ENCODE measurements around the gene KCNE2. TPM values are rescaled to one million over a fixed set of nuclear protein-coding genes. Genes with fewer than 3 reads are reported as not detected.

The KCNE2 gene
- total and polyA plus RNA-seq, 2 donors (not counting 1 experiment from before 2014, with no cell fraction given): not detected

GRCh38 chr21:34337741-34338140, 26.1 kb upstream of the KCNE2 start:
- Histone ChIP-seq H3K27ac (ENCODE audit: low read length in 2 of 2) (no peak overlapping the region), H3K27me3 (replicated peaks in 1 of 4; ENCODE audit: control extremely low read depth in 1 of 4, control insufficient read depth in 3 of 4, insufficient read depth in 4 of 4, low read length in 3 of 4) (peaks cover 0 to 4% (median 0%) of the 10 kb centered on the region in 4 experiments), H4K20me1 (ENCODE audit: control insufficient read depth, insufficient read depth, low read length, poor library complexity, severe bottlenecking) (no peaks in the 10 kb centered on the region), H3K9ac (ENCODE audit: low read length) (no peak overlapping the region), H3K9me3 (ENCODE audit: control extremely low read depth in 1 of 3, control insufficient read depth in 2 of 3, insufficient read depth in 1 of 3, low read length in 2 of 3) (no peaks in the 10 kb centered on the region), H2AFZ (ENCODE audit: insufficient read depth, low read depth, low read length, poor library complexity, severe bottlenecking) (no peak overlapping the region), H3K4me2 (replicated peaks; ENCODE audit: low read depth, low read length, poor library complexity, severe bottlenecking) (no peak overlapping the region), H3K79me2 (ENCODE audit: control insufficient read depth, insufficient read depth, low read length) (no peaks in the 10 kb centered on the region), H3K4me3 (ENCODE audit: control extremely low read depth in 1 of 5, extremely low read depth in 1 of 5, insufficient read depth in 1 of 5, low read depth in 2 of 5, low read length in 4 of 5) (no peak overlapping the region), H3K4me1 (ENCODE audit: control insufficient read depth in 2 of 2, insufficient read depth in 2 of 2, low read length in 2 of 2) (no peaks in the 10 kb centered on the region), H3K36me3 (replicated peaks in 1 of 2; ENCODE audit: control extremely low read depth in 1 of 2, control insufficient read depth in 1 of 2, extremely low read depth in 1 of 2, insufficient read depth in 2 of 2, low read length in 1 of 2) (no peaks in the 10 kb centered on the region)
- TF ChIP-seq EZH2 (IDR thresholded peaks at IDR 0.05; ENCODE audit: borderline replicate concordance, insufficient read depth, low read depth, low read length, poor library complexity, severe bottlenecking): no peak
- TF ChIP-seq CTCF (IDR thresholded peaks at IDR 0.05): no peak
- peaks cover 26% of the 10 kb centered on the region for H3K27me3 Mint-ChIP-seq
- DNase-seq: no peak
- H3K9me3 Mint-ChIP-seq (ENCODE audit: insufficient read depth): no peaks in the 10 kb centered on the region
- WGBS (ENCODE audit: insufficient coverage): 31% methylated on average over 3 of the region's 6 CpGs
- ChIA-PET CTCF (interaction anchor here (2.0 to 2.8 kb wide), 2 partner anchors 10 to 414 kb away, joined by 8 to 9 read pairs; no protein-coding TSS in a partner anchor), POLR2A (no interaction called here)
- H3K27ac Mint-ChIP-seq: no peak overlapping the region
- ATAC-seq (ENCODE audit: low read depth): no peak
- no peak overlapping the region for H3K4me3 Mint-ChIP-seq
- no peaks in the 10 kb centered on the region for H3K4me1 Mint-ChIP-seq
- intact Hi-C loops (cut with micrococcal nuclease): no loop called here

GRCh38 chr21:34338226-34338625, 25.6 kb upstream of the KCNE2 start:
- Histone ChIP-seq H3K27ac (ENCODE audit: low read length in 2 of 2) (no peak overlapping the region), H3K27me3 (replicated peaks in 1 of 4; ENCODE audit: control extremely low read depth in 1 of 4, control insufficient read depth in 3 of 4, insufficient read depth in 4 of 4, low read length in 3 of 4) (peaks cover 0 to 4% (median 0%) of the 10 kb centered on the region in 4 experiments), H3K79me2 (ENCODE audit: control insufficient read depth, insufficient read depth, low read length) (no peaks in the 10 kb centered on the region), H3K9ac (ENCODE audit: low read length) (no peak overlapping the region), H3K9me3 (ENCODE audit: control extremely low read depth in 1 of 3, control insufficient read depth in 2 of 3, insufficient read depth in 1 of 3, low read length in 2 of 3) (no peaks in the 10 kb centered on the region), H2AFZ (ENCODE audit: insufficient read depth, low read depth, low read length, poor library complexity, severe bottlenecking) (no peak overlapping the region), H3K4me1 (ENCODE audit: control insufficient read depth in 2 of 2, insufficient read depth in 2 of 2, low read length in 2 of 2) (no peaks in the 10 kb centered on the region), H3K4me2 (replicated peaks; ENCODE audit: low read depth, low read length, poor library complexity, severe bottlenecking) (no peak overlapping the region), H3K4me3 (ENCODE audit: control extremely low read depth in 1 of 5, extremely low read depth in 1 of 5, insufficient read depth in 1 of 5, low read depth in 2 of 5, low read length in 4 of 5) (no peak overlapping the region), H3K36me3 (replicated peaks in 1 of 2; ENCODE audit: control extremely low read depth in 1 of 2, control insufficient read depth in 1 of 2, extremely low read depth in 1 of 2, insufficient read depth in 2 of 2, low read length in 1 of 2) (no peaks in the 10 kb centered on the region), H4K20me1 (ENCODE audit: control insufficient read depth, insufficient read depth, low read length, poor library complexity, severe bottlenecking) (no peaks in the 10 kb centered on the region)
- ChIA-PET CTCF (interaction anchor here (2.0 to 2.8 kb wide), 2 partner anchors 10 to 414 kb away, joined by 8 to 9 read pairs; no protein-coding TSS in a partner anchor), POLR2A (no interaction called here)
- no peak for DNase-seq
- intact Hi-C loops (cut with micrococcal nuclease): no loop called here
- Mint-ChIP-seq H3K27me3 (peaks cover 26% of the 10 kb centered on the region), H3K9me3 (ENCODE audit: insufficient read depth) (no peaks in the 10 kb centered on the region), H3K4me1 (no peaks in the 10 kb centered on the region), H3K4me3 (no peak overlapping the region), H3K27ac (no peak overlapping the region)
- WGBS (ENCODE audit: insufficient coverage): 98% methylated on average over 8 of the region's 8 CpGs
- no peak for TF ChIP-seq CTCF (IDR thresholded peaks at IDR 0.05)
- no peak for TF ChIP-seq EZH2 (IDR thresholded peaks at IDR 0.05; ENCODE audit: borderline replicate concordance, insufficient read depth, low read depth, low read length, poor library complexity, severe bottlenecking)
- no peak for ATAC-seq (ENCODE audit: low read depth)

Measured in B cell (primary cell).